Mesenchymal stem cell (in vitro differentiated cells and primary cell): ENCODE results near the gene RENBP.

Source experiments
- DNase-seq: peaks from one replicate; pipeline ENCODE4 v3.0.0-alpha.2; 2013
- H2AFZ ChIP-seq: one replicate; pipeline ENCODE4 v1.6.1; 2013; ENCODE audit warnings: low read depth, mild to moderate bottlenecking, control low read depth, inconsistent platforms, low read length, moderate library complexity
- H2AK5ac ChIP-seq: 2 replicates; pipeline ENCODE4 v1.6.1; 2013; ENCODE audit warnings: low read length, moderate library complexity, mild to moderate bottlenecking, inconsistent platforms; ENCODE audit not compliant: severe bottlenecking
- H2BK120ac ChIP-seq: one replicate; pipeline ENCODE4 v1.6.1; 2013; ENCODE audit warnings: low read depth, mild to moderate bottlenecking, inconsistent platforms, low read length, moderate library complexity
- H2BK12ac ChIP-seq, 2 experiments: one replicate each; pipeline ENCODE4 v1.6.1; 2013; ENCODE audit warnings: inconsistent platforms in 2 of 2, low read length in 2 of 2, mild to moderate bottlenecking in 2 of 2, moderate library complexity in 2 of 2, control low read depth in 1 of 2
- H2BK15ac ChIP-seq: one replicate; pipeline ENCODE4 v1.6.1; 2013; ENCODE audit warnings: mild to moderate bottlenecking, low read depth, inconsistent platforms; ENCODE audit not compliant: poor library complexity, severe bottlenecking
- H2BK5ac ChIP-seq: 2 replicates; pipeline ENCODE4 v1.6.1; 2013; ENCODE audit warnings: low read depth, mild to moderate bottlenecking, low read length, control low read depth, inconsistent platforms; ENCODE audit not compliant: poor library complexity, severe bottlenecking
- H3K14ac ChIP-seq, 2 experiments: one replicate each; pipeline ENCODE4 v1.6.1; 2013; ENCODE audit warnings: inconsistent platforms in 2 of 2, low read length in 2 of 2, control low read depth in 1 of 2, mild to moderate bottlenecking in 1 of 2, moderate library complexity in 1 of 2
- H3K18ac ChIP-seq, 2 experiments: one replicate each; pipeline ENCODE4 v1.6.1; 2013; ENCODE audit warnings: inconsistent platforms in 2 of 2, low read length in 2 of 2, control low read depth in 1 of 2, low read depth in 1 of 2, mild to moderate bottlenecking in 1 of 2
- H3K23ac ChIP-seq, 2 experiments: one replicate each; pipeline ENCODE4 v1.6.1; 2013; ENCODE audit warnings: inconsistent platforms in 2 of 2, low read length in 2 of 2, mild to moderate bottlenecking in 2 of 2, moderate library complexity in 2 of 2, control low read depth in 1 of 2
- H3K27ac ChIP-seq: 2 replicates; pipeline ENCODE4 v1.5.1; 2013; ENCODE audit warnings: mild to moderate bottlenecking, moderate library complexity, low read length, control low read depth, inconsistent platforms; ENCODE audit not compliant: poor library complexity, severe bottlenecking
- H3K27me3 ChIP-seq, 2 experiments: 2 replicates each; pipeline versions ENCODE4 v1.6.1 to v1.7.0; 2013; ENCODE audit warnings: low read length in 2 of 2, mild to moderate bottlenecking in 2 of 2, moderate library complexity in 2 of 2, control low read depth in 1 of 2, inconsistent platforms in 1 of 2; ENCODE audit not compliant: control insufficient read depth in 1 of 2, insufficient read depth in 1 of 2
- H3K36me3 ChIP-seq, 2 experiments: 2 replicates each; pipeline versions ENCODE4 v1.6.1 to v1.7.0; 2013; ENCODE audit warnings: low read length in 2 of 2, control low read depth in 1 of 2, inconsistent platforms in 1 of 2, low read depth in 1 of 2, mild to moderate bottlenecking in 1 of 2; ENCODE audit not compliant: insufficient read depth in 2 of 2, control insufficient read depth in 1 of 2
- H3K4ac ChIP-seq, 2 experiments: one replicate each; pipeline ENCODE4 v1.6.1; 2013; ENCODE audit warnings: inconsistent platforms in 2 of 2, low read length in 2 of 2, mild to moderate bottlenecking in 2 of 2, moderate library complexity in 2 of 2, control low read depth in 1 of 2, low read depth in 1 of 2
- H3K4me1 ChIP-seq: 2 replicates; pipeline ENCODE4 v1.6.1; 2013; ENCODE audit warnings: low read depth, low read length, control low read depth; ENCODE audit not compliant: control insufficient read depth, insufficient read depth
- H3K4me2 ChIP-seq: 2 replicates; pipeline ENCODE4 v1.6.1; 2013; ENCODE audit warnings: low read length, mild to moderate bottlenecking, inconsistent platforms; ENCODE audit not compliant: poor library complexity, severe bottlenecking
- H3K4me3 ChIP-seq, 2 experiments: 2 replicates each; pipeline versions ENCODE4 v1.5.1 to v1.7.0; 2013; ENCODE audit warnings: low read length in 2 of 2, mild to moderate bottlenecking in 2 of 2, control low read depth in 1 of 2, low read depth in 1 of 2; ENCODE audit not compliant: insufficient read depth in 1 of 2
- H3K79me1 ChIP-seq: replicated peaks from 2 replicates; pipeline ENCODE4 v1.6.1; 2013; ENCODE audit warnings: mild to moderate bottlenecking, control low read depth, low read length, inconsistent platforms; ENCODE audit not compliant: poor library complexity, severe bottlenecking
- H3K9ac ChIP-seq: 2 replicates; pipeline ENCODE4 v1.7.0; 2013; ENCODE audit warnings: mild to moderate bottlenecking, low read length, moderate library complexity
- H3K9me3 ChIP-seq: 2 replicates; pipeline ENCODE4 v1.7.0; 2013; ENCODE audit warnings: mild to moderate bottlenecking, low read length; ENCODE audit not compliant: control insufficient read depth
- H4K8ac ChIP-seq: one replicate; pipeline ENCODE4 v1.6.1; 2013; ENCODE audit warnings: inconsistent platforms, mild to moderate bottlenecking, low read length, moderate library complexity
- H4K91ac ChIP-seq: one replicate; pipeline ENCODE4 v1.6.1; 2013; ENCODE audit warnings: mild to moderate bottlenecking, low read length, inconsistent platforms
- WGBS: methylation state at CpG from one replicate; pipeline ENCODE4 v1.1.7; 2013; ENCODE audit warnings: mixed read lengths; 5-methylcytosine and 5-hydroxymethylcytosine counted together

RENBP gene

GRCh38 chrX:153965406-153965805, 21.0 kb upstream of the RENBP start:
- H3K14ac ChIP-seq = no peak overlapping the region
- peaks cover 8% of the 10 kb centered on the region for H3K79me1 ChIP-seq
- no peak overlapping the region for H2AK5ac ChIP-seq
- H3K23ac ChIP-seq = no peak overlapping the region
- peaks cover 29 to 67% of the 10 kb centered on the region in 2 experiments for H3K36me3 ChIP-seq
- WGBS = 94% methylated on average over 5 of the region's 5 CpGs
- H2BK15ac ChIP-seq = no peak overlapping the region
- no peak for DNase-seq
- no peak overlapping the region for H3K4me2 ChIP-seq
- H3K4ac ChIP-seq = no peak overlapping the region
- H3K4me3 ChIP-seq = no peak overlapping the region
- no peaks in the 10 kb centered on the region for H3K9me3 ChIP-seq
- peaks cover 36% of the 10 kb centered on the region for H3K4me1 ChIP-seq
- H2BK120ac ChIP-seq = no peak overlapping the region
- no peak overlapping the region for H2BK12ac ChIP-seq
- no peak overlapping the region for H3K27ac ChIP-seq
- no peak overlapping the region for H4K91ac ChIP-seq
- H3K27me3 ChIP-seq = peaks cover 0 to 4% of the 10 kb centered on the region in 2 experiments
- H3K9ac ChIP-seq = no peak overlapping the region
- H2AFZ ChIP-seq = no peak overlapping the region
- H2BK5ac ChIP-seq = no peak overlapping the region
- H4K8ac ChIP-seq = no peak overlapping the region
- H3K18ac ChIP-seq = no peak overlapping the region

- H3K36me3 ChIP-seq = peaks cover 42 to 76% of the 10 kb centered on the region in 2 experiments
- DNase-seq = no peak
- no peak overlapping the region for H3K4me3 ChIP-seq
- no peak overlapping the region for H2AK5ac ChIP-seq
- no peak overlapping the region for H2BK120ac ChIP-seq
- H4K91ac ChIP-seq = no peak overlapping the region
- no peak overlapping the region for H3K14ac ChIP-seq
- no peak overlapping the region for H3K23ac ChIP-seq
- H3K79me1 ChIP-seq = peaks cover 13% of the 10 kb centered on the region
- no peak overlapping the region for H3K4ac ChIP-seq
- H3K9ac ChIP-seq = no peak overlapping the region
- H2BK15ac ChIP-seq = no peak overlapping the region
- no peak overlapping the region for H2BK5ac ChIP-seq
- peaks cover 0 to 4% of the 10 kb centered on the region in 2 experiments for H3K27me3 ChIP-seq
- 94% methylated on average over 12 of the region's 14 CpGs for WGBS
- peaks cover 33% of the 10 kb centered on the region for H3K4me1 ChIP-seq
- no peak overlapping the region for H3K27ac ChIP-seq
- H3K9me3 ChIP-seq = no peaks in the 10 kb centered on the region
- H3K4me2 ChIP-seq = no peak overlapping the region
- H2BK12ac ChIP-seq = no peak overlapping the region
- H4K8ac ChIP-seq = no peak overlapping the region
- no peak overlapping the region for H2AFZ ChIP-seq
- H3K18ac ChIP-seq = no peak overlapping the region
These were observed 19.7 kb upstream of the RENBP start for GRCh38 chrX:153964105-153964504.

GRCh38 chrX:153963546-153963945, 19.1 kb upstream of the RENBP start:
- Histone ChIP-seq H3K4ac (no peak overlapping the region), H2BK15ac (no peak overlapping the region), H3K9ac (no peak overlapping the region), H2BK5ac (no peak overlapping the region), H3K27ac (no peak overlapping the region), H2BK12ac (no peak overlapping the region), H2AFZ (no peak overlapping the region), H3K23ac (no peak overlapping the region), H3K14ac (no peak overlapping the region), H2AK5ac (no peak overlapping the region), H4K8ac (no peak overlapping the region), H3K4me2 (no peak overlapping the region), H4K91ac (no peak overlapping the region), H3K18ac (no peak overlapping the region), H2BK120ac (no peak overlapping the region), H3K9me3 (no peaks in the 10 kb centered on the region), H3K4me3 (no peak overlapping the region), H3K27me3 (peaks cover 0 to 4% of the 10 kb centered on the region in 2 experiments), H3K36me3 (peaks cover 48 to 81% of the 10 kb centered on the region in 2 experiments), H3K79me1 (peaks cover 15% of the 10 kb centered on the region), H3K4me1 (peaks cover 29% of the 10 kb centered on the region)
- WGBS = 95% methylated on average over 12 of the region's 12 CpGs
- no peak for DNase-seq

- no peak overlapping the region for H2BK15ac ChIP-seq
- no peak overlapping the region for H3K18ac ChIP-seq
- no peak overlapping the region for H3K4me3 ChIP-seq
- H2AK5ac ChIP-seq = no peak overlapping the region
- H3K79me1 ChIP-seq = peaks cover 15% of the 10 kb centered on the region
- no peak overlapping the region for H4K8ac ChIP-seq
- H3K36me3 ChIP-seq = peaks cover 70 to 86% of the 10 kb centered on the region in 2 experiments
- no peak overlapping the region for H3K27ac ChIP-seq
- H3K4me1 ChIP-seq = peaks cover 9% of the 10 kb centered on the region
- H2BK12ac ChIP-seq = no peak overlapping the region
- H3K9ac ChIP-seq = no peak overlapping the region
- WGBS = over 99% methylated on average over 10 of the region's 11 CpGs
- no peak overlapping the region for H2AFZ ChIP-seq
- no peaks in the 10 kb centered on the region for H3K9me3 ChIP-seq
- peaks cover 0 to 4% of the 10 kb centered on the region in 2 experiments for H3K27me3 ChIP-seq
- no peak overlapping the region for H3K14ac ChIP-seq
- no peak overlapping the region for H3K4me2 ChIP-seq
- H2BK120ac ChIP-seq = no peak overlapping the region
- H3K23ac ChIP-seq = no peak overlapping the region
- DNase-seq = no peak
- H2BK5ac ChIP-seq = no peak overlapping the region
- no peak overlapping the region for H4K91ac ChIP-seq
- no peak overlapping the region for H3K4ac ChIP-seq
These were observed 16.8 kb upstream of the RENBP start for GRCh38 chrX:153961292-153961691.
